NCI-H524 treated with DMSO at 0.1 percent for 48 hours (cell line): Measurements from ENCODE around the gene RDM1.
"Not testable (repeated sequence)": the region's sequence is repeated elsewhere in the genome, so short reads cannot be mapped to it uniquely, and the experiment has no call there.

Source experiments
- DNase-seq: peaks from one replicate; lab custom pipeline; 2025; lab: John Stamatoyannopoulos, UW

RDM1 gene

GRCh38 chr17:35898283-35899070, 32.1 kb downstream of the RDM1 start:
- DNase-seq, result no peak

GRCh38 chr17:35897772-35898171, 32.8 kb downstream of the RDM1 start:
- not testable (repeated sequence) for DNase-seq

GRCh38 chr17:35895636-35896587, 34.7 kb downstream of the RDM1 start:
- no peak for DNase-seq

- DNase-seq, result no peak
Measured at GRCh38 chr17:35894206-35894605, 36.4 kb downstream of the RDM1 start.

- no peak for DNase-seq
Measured at GRCh38 chr17:35893751-35894150, 36.8 kb downstream of the RDM1 start.

- no peak for DNase-seq
Measured at GRCh38 chr17:35892091-35893035, 38.2 kb downstream of the RDM1 start.

- no peak for DNase-seq
Measured at GRCh38 chr17:35891269-35891668, 39.3 kb downstream of the RDM1 start.

- no peak for DNase-seq
Measured at GRCh38 chr17:35890774-35891155, 39.8 kb downstream of the RDM1 start.

- no peak for DNase-seq
Measured at GRCh38 chr17:35889818-35890773, 40.5 kb downstream of the RDM1 start.

- no peak for DNase-seq
Measured at GRCh38 chr17:35889241-35889640, 41.3 kb downstream of the RDM1 start.

GRCh38 chr17:35879773-35880654, 50.6 kb downstream of the RDM1 start, which contains the start of gene CCL5:
TSS of gene CCL5 (minus strand) at chr17:35880360.
- DNase-seq, result no peak

- no peak for DNase-seq
Measured at GRCh38 chr17:35878361-35878760, 52.2 kb downstream of the RDM1 start.

- no peak for DNase-seq
Measured at GRCh38 chr17:35877345-35878029, 53.1 kb downstream of the RDM1 start.

- DNase-seq, result no peak
Measured at GRCh38 chr17:35876534-35876933, 54.0 kb downstream of the RDM1 start.

- DNase-seq, result no peak
Measured at GRCh38 chr17:35875800-35876139, 54.8 kb downstream of the RDM1 start.

GRCh38 chr17:35875072-35875799, 55.3 kb downstream of the RDM1 start:
- DNase-seq, result no peak

GRCh38 chr17:35872196-35872980, 58.2 kb downstream of the RDM1 start:
- DNase-seq, result no peak
